DND-41 (cell line): Measurements from ENCODE around the gene RAD51B.

Experiments used
- ATAC-seq: fragments of 200-7000 bp; cut with Tn5 transposase; 3 replicates; pipeline ENCODE4 v1.9.1; 2021; ENCODE audit warnings: low read depth; ENCODE audit not compliant: insufficient read depth
- DNase-seq: peaks from one replicate; pipeline ENCODE4 v3.0.0-alpha.2; 2020
- H2AFZ ChIP-seq: 2 replicates; pipeline ENCODE4 v1.6.0; 2012; ENCODE audit warnings: low read depth, low read length
- H3K27ac ChIP-seq: 2 replicates; pipeline ENCODE4 v1.5.1; 2012; ENCODE audit warnings: low read length, inconsistent platforms
- H3K27me3 ChIP-seq: fragments of 200-600 bp; sonication (generic); 2 replicates; pipeline ENCODE4 v1.6.0; 2012; ENCODE audit warnings: low read length, mild to moderate bottlenecking, inconsistent platforms; ENCODE audit not compliant: insufficient read depth, poor library complexity
- H3K36me3 ChIP-seq: 2 replicates; pipeline ENCODE4 v1.5.1; 2012; ENCODE audit warnings: low read length, inconsistent platforms; ENCODE audit not compliant: insufficient read depth
- H3K4me1 ChIP-seq: 2 replicates; pipeline ENCODE4 v1.5.1; 2012; ENCODE audit warnings: mild to moderate bottlenecking, low read length; ENCODE audit not compliant: insufficient read depth
- H3K4me2 ChIP-seq: 2 replicates; pipeline ENCODE4 v1.6.0; 2012; ENCODE audit warnings: mild to moderate bottlenecking, moderate library complexity, low read length, inconsistent platforms; ENCODE audit not compliant: insufficient read depth
- H3K4me3 ChIP-seq, 2 experiments: fragments of 200-600 bp in 1 of 2; shearing (Covaris generic) in 1 of 2; 2 replicates each; pipeline ENCODE4 v1.5.1; 2012 to 2016; ENCODE audit warnings: inconsistent platforms in 2 of 2, low read length in 2 of 2, mild to moderate bottlenecking in 2 of 2, low read depth in 1 of 2, moderate library complexity in 1 of 2
- H3K79me2 ChIP-seq: 2 replicates; pipeline ENCODE4 v1.6.0; 2012; ENCODE audit warnings: low read length, inconsistent platforms; ENCODE audit not compliant: insufficient read depth
- H3K9ac ChIP-seq: 2 replicates; pipeline ENCODE4 v1.6.0; 2012; ENCODE audit warnings: low read depth, mild to moderate bottlenecking, inconsistent platforms, low read length, moderate library complexity
- H3K9me3 ChIP-seq: 2 replicates; pipeline ENCODE4 v1.5.1; 2012; ENCODE audit warnings: low read length, moderate library complexity, mild to moderate bottlenecking, inconsistent platforms; ENCODE audit not compliant: insufficient read depth, severe bottlenecking
- H4K20me1 ChIP-seq: 2 replicates; pipeline ENCODE4 v1.6.0; 2012; ENCODE audit warnings: low read length; ENCODE audit not compliant: insufficient read depth
- CTCF ChIP-seq: IDR thresholded peaks from 2 replicates; pipeline ENCODE4 v1.5.1; 2012; ENCODE audit warnings: borderline replicate concordance, low read length, moderate library complexity, mild to moderate bottlenecking; ENCODE audit not compliant: poor library complexity, severe bottlenecking; ENCODE audit errors: extremely low read depth
- EZH2 ChIP-seq: IDR thresholded peaks from 3 replicates; pipeline ENCODE4 v1.6.1; 2012; ENCODE audit warnings: borderline replicate concordance, low read depth, mild to moderate bottlenecking, moderate library complexity, low read length, inconsistent platforms; ENCODE audit not compliant: severe bottlenecking

Gene RAD51B

GRCh38 chr14:68250927-68251768, 431.6 kb downstream of the RAD51B start:
- no peaks in the 10 kb centered on the region for H3K9me3 ChIP-seq
- no peak for TF ChIP-seq CTCF
- no peak for TF ChIP-seq EZH2
- no peak overlapping the region for H3K27ac ChIP-seq
- no peak overlapping the region for H3K4me3 ChIP-seq
- H3K9ac ChIP-seq: no peak overlapping the region
- H3K4me2 ChIP-seq: no peak overlapping the region
- ATAC-seq (no peak), DNase-seq (no peak)
- no peaks in the 10 kb centered on the region for H3K27me3 ChIP-seq
- no peaks in the 10 kb centered on the region for H3K4me1 ChIP-seq
- H3K79me2 ChIP-seq: no peaks in the 10 kb centered on the region
- no peaks in the 10 kb centered on the region for H3K36me3 ChIP-seq
- H2AFZ ChIP-seq: no peak overlapping the region
- H4K20me1 ChIP-seq: no peaks in the 10 kb centered on the region

GRCh38 chr14:68251769-68252100, 432.2 kb downstream of the RAD51B start:
- Histone ChIP-seq H2AFZ (no peak overlapping the region), H3K36me3 (no peaks in the 10 kb centered on the region), H3K4me2 (no peak overlapping the region), H4K20me1 (no peaks in the 10 kb centered on the region), H3K79me2 (no peaks in the 10 kb centered on the region), H3K9ac (no peak overlapping the region), H3K27me3 (no peaks in the 10 kb centered on the region), H3K4me1 (no peaks in the 10 kb centered on the region), H3K4me3 (no peak overlapping the region), H3K9me3 (no peaks in the 10 kb centered on the region), H3K27ac (no peak overlapping the region)
- no peak for ATAC-seq
- DNase-seq: no peak
- TF ChIP-seq EZH2: no peak
- TF ChIP-seq CTCF: no peak

- Histone ChIP-seq H3K4me1 (no peaks in the 10 kb centered on the region), H2AFZ (no peak overlapping the region), H3K79me2 (no peaks in the 10 kb centered on the region), H3K4me2 (no peak overlapping the region), H3K9me3 (no peaks in the 10 kb centered on the region), H3K27ac (no peak overlapping the region), H3K27me3 (no peaks in the 10 kb centered on the region), H3K36me3 (no peaks in the 10 kb centered on the region), H4K20me1 (no peaks in the 10 kb centered on the region), H3K9ac (no peak overlapping the region), H3K4me3 (no peak overlapping the region)
- TF ChIP-seq EZH2: no peak
- TF ChIP-seq CTCF: no peak
- DNase-seq: no peak
- no peak for ATAC-seq
Observed at GRCh38 chr14:68253160-68253780, 433.7 kb downstream of the RAD51B start.
